SK-N-SH (cell line): Measurements from ENCODE around the gene PDE11A.

Experiments
- EZH2phosphoT487 ChIP-seq: fragments of 200-600 bp; sonication (generic); IDR thresholded peaks from 2 replicates; pipeline ENCODE4 v1.6.1; 2017; ENCODE audit warnings: low read depth, mixed run types, mild to moderate bottlenecking, antibody characterized with exemption, moderate library complexity, borderline replicate concordance
- NRF1 ChIP-seq: IDR thresholded peaks from 2 replicates; pipeline ENCODE4 v1.6.1; 2012; ENCODE audit warnings: low read depth, mild to moderate bottlenecking, low read length
- POLR2AphosphoS5 ChIP-seq: IDR thresholded peaks from 2 replicates; pipeline ENCODE4 v1.6.1; 2012; ENCODE audit warnings: low read depth, low read length
- YY1 ChIP-seq: IDR thresholded peaks from 2 replicates; pipeline ENCODE4 v1.4.0; 2012; ENCODE audit warnings: low read depth, mild to moderate bottlenecking
- TF ChIP-seq, protein P1 (sequence below): fragments of 200-600 bp; sonication (generic); IDR thresholded peaks from 2 replicates; pipeline ENCODE4 v1.6.1; 2017; ENCODE audit warnings: antibody characterized with exemption, mild to moderate bottlenecking, moderate library complexity

- TF ChIP-seq, protein P1, sequence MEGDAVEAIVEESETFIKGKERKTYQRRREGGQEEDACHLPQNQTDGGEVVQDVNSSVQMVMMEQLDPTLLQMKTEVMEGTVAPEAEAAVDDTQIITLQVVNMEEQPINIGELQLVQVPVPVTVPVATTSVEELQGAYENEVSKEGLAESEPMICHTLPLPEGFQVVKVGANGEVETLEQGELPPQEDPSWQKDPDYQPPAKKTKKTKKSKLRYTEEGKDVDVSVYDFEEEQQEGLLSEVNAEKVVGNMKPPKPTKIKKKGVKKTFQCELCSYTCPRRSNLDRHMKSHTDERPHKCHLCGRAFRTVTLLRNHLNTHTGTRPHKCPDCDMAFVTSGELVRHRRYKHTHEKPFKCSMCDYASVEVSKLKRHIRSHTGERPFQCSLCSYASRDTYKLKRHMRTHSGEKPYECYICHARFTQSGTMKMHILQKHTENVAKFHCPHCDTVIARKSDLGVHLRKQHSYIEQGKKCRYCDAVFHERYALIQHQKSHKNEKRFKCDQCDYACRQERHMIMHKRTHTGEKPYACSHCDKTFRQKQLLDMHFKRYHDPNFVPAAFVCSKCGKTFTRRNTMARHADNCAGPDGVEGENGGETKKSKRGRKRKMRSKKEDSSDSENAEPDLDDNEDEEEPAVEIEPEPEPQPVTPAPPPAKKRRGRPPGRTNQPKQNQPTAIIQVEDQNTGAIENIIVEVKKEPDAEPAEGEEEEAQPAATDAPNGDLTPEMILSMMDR, result no peak
- TF ChIP-seq POLR2AphosphoS5 (no peak), EZH2phosphoT487 (no peak), YY1 (no peak), NRF1 (no peak)
These were observed 29.3 kb downstream of the PDE11A start for GRCh38 chr2:178043266-178043665.
